Measurements from ENCODE around the gene EML1. TPM values are rescaled to one million over a fixed set of nuclear protein-coding genes. Genes with fewer than 3 reads are reported as not detected.

EML1 gene
- polyA plus RNA-seq, 3 donors, result 34.2 to 37.2 (median 34.6) TPM

- no peak for DNase-seq (ENCODE audit: extremely low read depth in 1 of 11, low read depth in 9 of 11, low spot score in 4 of 11)
Observed at GRCh38 chr14:99791476-99792209, 1.6 kb upstream of the EML1 start.

DNA sequence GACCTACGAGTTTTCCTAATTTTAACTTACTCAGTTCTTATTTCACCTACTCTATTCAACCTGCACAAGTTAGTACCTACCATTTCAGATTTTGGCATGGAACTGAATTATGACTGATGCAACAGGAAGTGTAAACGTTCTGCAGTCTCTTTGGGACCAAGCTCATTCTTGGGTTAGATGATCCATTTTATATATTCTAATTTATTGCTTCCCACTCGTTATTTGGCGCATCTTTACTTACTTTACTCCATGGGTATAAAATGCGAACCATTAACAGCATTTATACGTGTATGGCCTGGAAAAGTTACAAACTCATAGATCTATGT, 1.0 kb upstream of the EML1 start:
- no peak for DNase-seq (ENCODE audit: extremely low read depth in 1 of 11, low read depth in 9 of 11, low spot score in 4 of 11)

DNA sequence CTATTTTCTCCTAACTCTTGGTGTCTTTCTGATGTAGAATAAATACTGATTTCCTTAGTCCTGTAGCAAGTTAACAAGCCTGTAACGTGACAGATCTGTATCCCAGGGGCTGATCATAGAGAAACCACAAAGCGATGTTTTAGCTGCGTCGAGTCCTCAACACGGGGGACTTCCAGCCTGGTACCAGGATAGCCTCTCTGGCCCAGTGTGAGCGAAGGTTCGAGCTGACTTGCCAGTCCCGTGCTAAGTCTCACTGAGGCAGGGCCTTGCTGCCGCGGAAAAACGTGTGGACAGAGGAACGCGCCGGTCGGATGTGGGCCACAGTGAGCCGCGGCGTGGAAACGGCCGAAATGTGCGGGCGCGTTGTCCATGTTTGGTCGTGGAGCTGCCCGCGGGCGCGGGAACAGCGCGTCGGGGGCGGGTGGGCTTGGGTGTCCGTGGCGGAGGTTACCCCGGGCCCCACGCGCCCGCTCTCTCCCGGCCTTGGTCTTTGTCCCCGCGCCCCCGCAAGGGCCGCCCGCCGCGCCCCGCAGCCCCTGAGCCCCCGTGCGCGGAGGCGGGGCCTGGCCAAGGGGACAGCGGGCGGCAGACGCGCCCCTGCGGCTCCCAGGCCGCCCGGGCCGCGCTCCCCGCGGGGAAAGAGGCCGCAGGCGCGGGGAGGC, 531 bp upstream of the EML1 start:
- peak in 5 of 11 donors; percentile 20 to 36 (median 21) for DNase-seq (ENCODE audit: extremely low read depth in 1 of 11, low read depth in 9 of 11, low spot score in 4 of 11)

- DNase-seq (ENCODE audit: extremely low read depth in 1 of 11, low read depth in 9 of 11, low spot score in 4 of 11), result no peak
Observed at GRCh38 chr14:99794151-99794780, 1.1 kb downstream of the EML1 start.

DNA sequence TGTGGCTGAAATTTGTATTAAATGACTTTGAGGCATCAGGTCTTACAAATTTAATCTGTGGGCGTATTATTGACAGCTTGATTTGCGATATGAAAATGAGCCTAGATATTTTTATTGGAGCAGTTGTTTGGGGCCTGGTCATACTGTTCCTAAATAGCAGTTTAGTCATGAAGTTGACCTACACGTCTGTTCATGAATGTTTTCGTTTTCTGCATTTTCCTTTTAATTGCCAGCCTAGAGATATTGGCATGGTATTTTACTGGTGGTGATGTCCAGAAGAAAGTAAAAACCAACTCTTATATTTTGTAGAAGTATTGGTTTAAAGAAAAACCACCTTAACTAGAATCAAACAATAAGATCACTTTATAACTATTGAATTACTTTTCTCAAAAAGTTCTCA, 1.8 kb downstream of the EML1 start:
- DNase-seq (ENCODE audit: extremely low read depth in 1 of 11, low read depth in 9 of 11, low spot score in 4 of 11), result no peak

- DNase-seq (ENCODE audit: extremely low read depth in 1 of 11, low read depth in 9 of 11, low spot score in 4 of 11), result no peak
Observed at GRCh38 chr14:99797231-99797630, 4.0 kb downstream of the EML1 start.

- no peak for DNase-seq (ENCODE audit: extremely low read depth in 1 of 11, low read depth in 9 of 11, low spot score in 4 of 11)
Observed at GRCh38 chr14:99800781-99801180, 7.6 kb downstream of the EML1 start.

DNA sequence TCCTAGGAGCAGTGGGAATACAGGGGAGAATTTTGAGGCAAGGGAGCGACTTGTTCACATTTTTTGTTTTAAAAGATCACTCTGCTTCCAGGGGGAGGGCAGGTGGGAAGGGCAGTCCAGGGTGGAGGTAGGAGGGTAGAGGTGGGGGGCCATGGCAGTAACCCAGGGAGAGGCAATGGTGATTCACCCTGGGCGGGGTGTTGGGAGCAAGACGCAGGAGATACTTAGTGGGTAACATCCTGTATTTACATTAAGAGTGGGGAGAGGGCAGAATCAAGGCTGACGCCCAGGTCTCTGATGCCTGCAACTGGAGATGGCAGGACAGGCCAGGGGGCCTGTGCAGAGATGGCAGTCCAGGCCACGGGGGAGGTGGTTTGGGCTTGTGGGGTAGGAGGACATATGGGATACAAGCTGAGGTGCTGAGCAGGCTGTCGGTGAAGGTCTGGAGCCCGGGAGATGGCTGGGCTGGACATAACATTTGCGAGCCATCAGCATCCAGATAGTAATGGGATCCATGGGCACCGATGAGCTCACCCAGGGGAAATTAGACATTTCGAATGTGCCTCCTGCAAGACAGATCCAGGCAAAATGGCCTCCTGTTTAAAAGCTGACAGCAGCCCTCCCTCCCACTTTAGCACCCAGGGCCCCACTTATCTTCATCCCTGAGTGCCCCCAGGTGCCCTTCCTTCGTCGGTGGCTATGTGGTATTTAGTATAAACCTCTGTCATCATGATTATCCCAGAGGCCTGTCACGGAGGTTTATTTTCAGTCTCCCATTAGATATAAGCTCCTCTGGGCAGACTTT, 9.3 kb downstream of the EML1 start:
- DNase-seq (ENCODE audit: extremely low read depth in 1 of 11, low read depth in 9 of 11, low spot score in 4 of 11), result no peak

DNA sequence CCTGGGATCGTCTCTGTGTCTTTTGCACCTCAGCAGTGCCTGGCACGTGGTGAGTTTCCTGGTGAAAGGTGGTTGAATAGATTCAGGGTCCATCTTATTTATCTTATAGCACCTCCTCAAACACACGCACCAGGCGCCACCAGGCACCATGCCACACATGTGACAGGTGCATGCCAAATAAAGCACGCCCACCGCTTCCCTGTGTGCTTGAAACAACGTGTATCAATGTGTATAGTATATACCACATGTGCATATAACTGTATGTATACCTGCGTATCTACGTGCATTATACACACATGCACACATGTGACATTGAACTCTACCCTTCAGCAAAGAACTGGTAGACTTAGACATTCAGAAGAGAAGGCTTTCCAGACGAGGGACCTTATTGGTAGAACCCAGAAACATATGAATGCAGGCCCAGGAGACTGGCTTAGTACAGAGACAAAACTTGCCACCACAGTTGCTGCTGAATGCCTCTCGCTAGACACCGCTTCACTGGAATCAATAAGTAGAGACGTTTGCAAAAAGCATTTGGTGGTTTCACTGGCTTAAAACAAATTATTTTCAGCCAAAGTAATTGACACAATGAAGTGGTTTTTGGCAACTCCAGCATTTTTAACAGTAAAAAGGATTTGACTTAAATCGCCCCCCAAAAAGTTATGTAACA, 10.0 kb downstream of the EML1 start:
- DNase-seq (ENCODE audit: extremely low read depth in 1 of 11, low read depth in 9 of 11, low spot score in 4 of 11), result no peak

DNA sequence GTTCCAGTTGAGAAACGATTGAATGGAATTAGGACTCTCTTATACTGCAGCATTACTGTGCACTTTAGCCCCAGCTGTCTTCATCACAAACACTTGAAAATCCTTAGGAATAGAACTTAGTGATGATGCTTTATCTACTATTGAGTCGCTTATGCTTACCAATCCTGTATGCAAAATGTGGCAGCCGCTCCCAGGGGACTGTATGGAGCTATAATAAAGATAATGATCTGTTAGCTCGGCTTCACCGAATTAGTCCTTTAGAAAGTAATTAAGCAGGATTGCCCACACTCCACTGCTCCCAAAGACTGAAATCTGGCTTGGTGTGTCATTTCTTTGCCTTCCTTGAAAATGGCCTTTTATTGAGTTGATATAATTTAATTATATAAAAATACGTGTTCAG, 10.6 kb downstream of the EML1 start:
- no peak for DNase-seq (ENCODE audit: extremely low read depth in 1 of 11, low read depth in 9 of 11, low spot score in 4 of 11)

- no peak for DNase-seq (ENCODE audit: extremely low read depth in 1 of 11, low read depth in 9 of 11, low spot score in 4 of 11)
Observed at GRCh38 chr14:99805757-99806439, 12.7 kb downstream of the EML1 start.

- DNase-seq (ENCODE audit: extremely low read depth in 1 of 11, low read depth in 9 of 11, low spot score in 4 of 11), result no peak
Observed at GRCh38 chr14:99806836-99807235, 13.6 kb downstream of the EML1 start.

DNA sequence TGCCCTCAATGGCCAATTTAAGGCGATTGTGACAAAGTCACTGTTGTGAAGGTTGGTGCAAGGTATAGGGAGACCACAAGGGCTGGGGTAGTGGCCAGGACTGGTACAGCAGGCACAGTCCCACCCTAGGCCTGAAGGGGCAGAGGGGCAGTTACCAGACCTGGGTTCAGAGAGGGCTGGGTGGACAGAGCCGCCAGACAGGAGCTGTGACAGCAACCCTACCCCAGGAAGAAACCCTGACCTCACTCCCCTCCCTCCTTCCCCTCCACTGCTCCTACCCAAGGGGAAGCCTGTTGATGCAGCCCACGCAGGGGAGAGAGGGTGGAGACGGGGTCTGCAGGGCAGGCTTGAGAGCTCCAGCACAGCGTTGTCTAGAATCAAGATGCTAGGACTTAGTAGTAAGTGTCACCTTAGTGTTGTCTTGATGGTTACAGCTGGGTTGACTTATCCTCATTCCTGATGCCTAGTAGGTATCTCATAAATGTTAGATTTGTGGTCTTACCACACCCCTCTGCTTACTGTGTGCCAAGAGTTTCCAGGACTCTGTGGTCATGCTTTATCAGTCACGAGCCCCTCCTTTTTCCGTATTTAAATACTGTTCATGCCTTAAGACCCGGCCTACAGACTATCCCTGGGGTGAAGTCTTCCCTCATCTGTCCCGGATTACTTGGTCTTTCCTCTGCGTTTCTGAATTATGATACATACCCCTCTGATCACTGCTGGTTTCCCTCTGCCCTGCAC, 14.4 kb downstream of the EML1 start:
- DNase-seq (ENCODE audit: extremely low read depth in 1 of 11, low read depth in 9 of 11, low spot score in 4 of 11), result no peak

- DNase-seq (ENCODE audit: extremely low read depth in 1 of 11, low read depth in 9 of 11, low spot score in 4 of 11), result no peak
Observed at GRCh38 chr14:99808154-99808505, 14.9 kb downstream of the EML1 start.

DNA sequence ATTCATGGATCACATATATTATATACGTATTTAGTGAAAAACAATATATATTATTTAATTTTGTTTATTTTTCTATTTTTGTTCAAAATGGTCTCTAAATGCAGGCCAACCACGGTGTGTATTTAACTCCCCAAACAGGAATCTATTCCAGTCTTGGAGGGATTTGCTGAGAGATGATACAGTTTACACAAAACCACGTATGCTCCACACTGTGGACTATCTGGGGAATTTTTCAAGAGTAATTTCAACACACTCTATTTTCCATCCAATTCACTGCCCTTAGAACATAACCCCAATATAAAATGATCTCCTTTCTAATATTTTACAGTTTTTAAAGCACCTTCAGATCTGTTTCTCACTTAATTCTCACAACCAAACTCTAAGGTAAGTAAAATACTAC, 15.3 kb downstream of the EML1 start:
- DNase-seq (ENCODE audit: extremely low read depth in 1 of 11, low read depth in 9 of 11, low spot score in 4 of 11), result no peak

DNA sequence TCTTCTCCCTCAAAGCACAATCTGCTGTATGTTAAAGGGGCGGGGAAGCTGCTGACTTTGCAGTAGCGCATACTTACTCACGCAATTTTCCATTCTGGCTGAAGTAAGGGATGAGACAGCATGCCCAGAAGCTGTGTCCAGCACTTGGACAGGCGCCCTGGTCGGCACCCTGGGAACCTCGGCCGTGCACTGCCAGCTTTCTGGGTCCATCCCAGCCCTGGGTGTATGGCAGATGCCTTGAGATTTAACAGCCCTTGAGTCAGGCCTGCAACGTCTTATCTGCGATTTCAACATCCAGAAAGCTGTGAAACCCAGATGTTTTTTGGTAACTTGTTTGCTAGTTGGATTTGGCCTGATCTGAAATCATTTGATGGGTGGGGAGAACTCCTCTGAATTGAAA, 16.1 kb downstream of the EML1 start:
- DNase-seq (ENCODE audit: extremely low read depth in 1 of 11, low read depth in 9 of 11, low spot score in 4 of 11), result no peak

GRCh38 chr14:99809859-99810558, 16.8 kb downstream of the EML1 start:
- no peak for DNase-seq (ENCODE audit: extremely low read depth in 1 of 11, low read depth in 9 of 11, low spot score in 4 of 11)

GRCh38 chr14:99810559-99810874, 17.3 kb downstream of the EML1 start:
- no peak for DNase-seq (ENCODE audit: extremely low read depth in 1 of 11, low read depth in 9 of 11, low spot score in 4 of 11)
